Karpas-422 (cell line): ENCODE data around the gene GPC5. TPM values are rescaled to one million over a fixed set of nuclear protein-coding genes. Genes with fewer than 3 reads are reported as not detected.

ENCODE experiments used
- DNase-seq: peaks from one replicate; pipeline ENCODE4 v3.0.0-alpha.2; 2015
- H2AFZ ChIP-seq: fragments of 200-600 bp; sonication (generic); 2 replicates; pipeline ENCODE4 v1.6.1; 2014; ENCODE audit warnings: antibody characterized with exemption, low read length, mixed read lengths
- H3K27ac ChIP-seq: fragments of 200-600 bp; sonication (generic); 2 replicates; pipeline ENCODE4 v1.5.1; 2014; ENCODE audit warnings: mild to moderate bottlenecking, low read length, moderate library complexity
- H3K27me3 ChIP-seq: fragments of 200-600 bp; sonication (generic); 2 replicates; pipeline ENCODE4 v1.6.1; 2014; ENCODE audit warnings: low read length, mixed read lengths
- H3K36me3 ChIP-seq: fragments of 200-600 bp; sonication (generic); 2 replicates; pipeline ENCODE4 v1.6.1; 2014; ENCODE audit warnings: low read length, mixed read lengths; ENCODE audit not compliant: insufficient read depth
- H3K4me1 ChIP-seq: fragments of 200-600 bp; sonication (generic); 2 replicates; pipeline ENCODE4 v1.6.1; 2014; ENCODE audit warnings: mild to moderate bottlenecking, low read length, mixed read lengths
- H3K4me2 ChIP-seq: fragments of 200-600 bp; sonication (generic); 2 replicates; pipeline ENCODE4 v1.6.1; 2014; ENCODE audit warnings: low read length, low read depth, mild to moderate bottlenecking; ENCODE audit not compliant: poor library complexity, severe bottlenecking
- H3K4me3 ChIP-seq: fragments of 200-600 bp; sonication (generic); 2 replicates; pipeline ENCODE4 v1.5.1; 2014; ENCODE audit warnings: mild to moderate bottlenecking, antibody characterized with exemption, low read length, mixed read lengths
- H3K79me2 ChIP-seq: fragments of 200-600 bp; sonication (generic); 2 replicates; pipeline ENCODE4 v1.6.1; 2014; ENCODE audit warnings: mild to moderate bottlenecking, low read length, mixed read lengths
- H3K9ac ChIP-seq: fragments of 200-600 bp; sonication (generic); 2 replicates; pipeline ENCODE4 v1.6.0; 2014; ENCODE audit warnings: low read length
- H3K9me2 ChIP-seq: fragments of 200-600 bp; sonication (generic), shearing (Covaris generic); replicated peaks from 2 replicates; pipeline ENCODE4 v1.6.0; 2014; ENCODE audit warnings: mild to moderate bottlenecking, low read length, moderate library complexity; ENCODE audit not compliant: insufficient read depth
- H3K9me3 ChIP-seq: fragments of 300-700, 200-600 bp; sonication (generic); 2 replicates; pipeline ENCODE4 v1.6.1; 2014; ENCODE audit warnings: low read length, mixed read lengths
- H4K20me1 ChIP-seq: fragments of 200-600 bp; sonication (generic); 2 replicates; pipeline ENCODE4 v1.6.1; 2014; ENCODE audit warnings: mild to moderate bottlenecking, antibody characterized with exemption, low read length, low read depth; ENCODE audit not compliant: insufficient read depth
- total RNA-seq: library from RNA; depleted of rRNA; stranded (reverse); fragments of >200 nt; shearing (Covaris generic); gene quantifications from 2 replicates; pipeline ENCODE4 v1.2.3, GENCODE V29; 2014; ENCODE audit warnings: low replicate concordance

Gene GPC5
- total RNA-seq, 1 experiment from 2014 or later: not detected

GRCh38 chr13:91836553-91836952 lies 438.1 kb downstream of the GPC5 start:
- no peak overlapping the region for H2AFZ ChIP-seq
- no peak overlapping the region for H3K4me3 ChIP-seq
- no peaks in the 10 kb centered on the region for H3K4me1 ChIP-seq
- H3K9me3 ChIP-seq: no peaks in the 10 kb centered on the region
- H3K4me2 ChIP-seq: no peak overlapping the region
- H3K9me2 ChIP-seq: no peaks in the 10 kb centered on the region
- no peaks in the 10 kb centered on the region for H3K79me2 ChIP-seq
- no peak overlapping the region for H3K27ac ChIP-seq
- H3K9ac ChIP-seq: no peak overlapping the region
- H4K20me1 ChIP-seq: no peaks in the 10 kb centered on the region
- no peak for DNase-seq
- no peaks in the 10 kb centered on the region for H3K36me3 ChIP-seq
- no peaks in the 10 kb centered on the region for H3K27me3 ChIP-seq

- H3K36me3 ChIP-seq: no peaks in the 10 kb centered on the region
- H3K4me1 ChIP-seq: no peaks in the 10 kb centered on the region
- H3K9me2 ChIP-seq: 0 out of 2 replicates have a peak, but pooled peaks cover 4% of the 10 kb centered on the region
- H3K4me2 ChIP-seq: no peak overlapping the region
- H3K79me2 ChIP-seq: no peaks in the 10 kb centered on the region
- no peak overlapping the region for H2AFZ ChIP-seq
- no peak overlapping the region for H3K4me3 ChIP-seq
- H3K27me3 ChIP-seq: no peaks in the 10 kb centered on the region
- H3K9me3 ChIP-seq: peaks cover 5% of the 10 kb centered on the region
- no peaks in the 10 kb centered on the region for H4K20me1 ChIP-seq
- H3K9ac ChIP-seq: no peak overlapping the region
- no peak overlapping the region for H3K27ac ChIP-seq
- no peak for DNase-seq
Measured at GRCh38 chr13:91845612-91846011, 447.2 kb downstream of the GPC5 start.

- peaks cover 7% of the 10 kb centered on the region for H3K9me3 ChIP-seq
- no peaks in the 10 kb centered on the region for H3K79me2 ChIP-seq
- no peaks in the 10 kb centered on the region for H3K36me3 ChIP-seq
- no peak overlapping the region for H3K27ac ChIP-seq
- no peak overlapping the region for H2AFZ ChIP-seq
- no peak overlapping the region for H3K9ac ChIP-seq
- no peaks in the 10 kb centered on the region for H4K20me1 ChIP-seq
- H3K4me2 ChIP-seq: no peak overlapping the region
- no peaks in the 10 kb centered on the region for H3K9me2 ChIP-seq
- no peak for DNase-seq
- no peaks in the 10 kb centered on the region for H3K4me1 ChIP-seq
- H3K4me3 ChIP-seq: no peak overlapping the region
- H3K27me3 ChIP-seq: no peaks in the 10 kb centered on the region
Measured at GRCh38 chr13:91863699-91864098, 465.3 kb downstream of the GPC5 start.

- H4K20me1 ChIP-seq: no peaks in the 10 kb centered on the region
- no peaks in the 10 kb centered on the region for H3K36me3 ChIP-seq
- no peak for DNase-seq
- no peak overlapping the region for H3K4me2 ChIP-seq
- no peak overlapping the region for H3K9ac ChIP-seq
- no peaks in the 10 kb centered on the region for H3K9me2 ChIP-seq
- H3K4me1 ChIP-seq: no peaks in the 10 kb centered on the region
- H3K4me3 ChIP-seq: no peak overlapping the region
- no peak overlapping the region for H3K27ac ChIP-seq
- peaks cover 4% of the 10 kb centered on the region for H3K9me3 ChIP-seq
- no peaks in the 10 kb centered on the region for H3K27me3 ChIP-seq
- H3K79me2 ChIP-seq: no peaks in the 10 kb centered on the region
- H2AFZ ChIP-seq: no peak overlapping the region
Measured at GRCh38 chr13:91868351-91868750, 469.9 kb downstream of the GPC5 start.

GRCh38 chr13:91878491-91878890 lies 480.1 kb downstream of the GPC5 start:
- Histone ChIP-seq H3K4me2 (no peak overlapping the region), H3K4me1 (no peaks in the 10 kb centered on the region), H3K27me3 (no peaks in the 10 kb centered on the region), H4K20me1 (no peaks in the 10 kb centered on the region), H3K9me3 (peaks cover 9% of the 10 kb centered on the region; the same call in 1 of the 2 replicates), H2AFZ (no peak overlapping the region), H3K79me2 (no peaks in the 10 kb centered on the region), H3K9me2 (no peaks in the 10 kb centered on the region; the same call in 1 of the 2 replicates), H3K9ac (no peak overlapping the region), H3K27ac (no peak overlapping the region), H3K36me3 (no peaks in the 10 kb centered on the region), H3K4me3 (no peak overlapping the region)
- DNase-seq: no peak

GRCh38 chr13:91879360-91879759 lies 480.9 kb downstream of the GPC5 start:
- H4K20me1 ChIP-seq: no peaks in the 10 kb centered on the region
- no peaks in the 10 kb centered on the region for H3K36me3 ChIP-seq
- no peaks in the 10 kb centered on the region for H3K4me1 ChIP-seq
- no peak overlapping the region for H2AFZ ChIP-seq
- no peaks in the 10 kb centered on the region; the same call in 1 of the 2 replicates for H3K9me2 ChIP-seq
- no peak overlapping the region for H3K27ac ChIP-seq
- no peaks in the 10 kb centered on the region for H3K79me2 ChIP-seq
- H3K27me3 ChIP-seq: no peaks in the 10 kb centered on the region
- H3K9me3 ChIP-seq: peaks cover 9% of the 10 kb centered on the region; the same call in 1 of the 2 replicates
- no peak overlapping the region for H3K9ac ChIP-seq
- DNase-seq: no peak
- H3K4me2 ChIP-seq: no peak overlapping the region
- no peak overlapping the region for H3K4me3 ChIP-seq

GRCh38 chr13:91882918-91883317 lies 484.5 kb downstream of the GPC5 start:
- H3K27me3 ChIP-seq: no peaks in the 10 kb centered on the region
- no peak overlapping the region for H2AFZ ChIP-seq
- no peaks in the 10 kb centered on the region for H3K4me1 ChIP-seq
- no peak overlapping the region for H3K4me2 ChIP-seq
- no peak overlapping the region for H3K27ac ChIP-seq
- DNase-seq: no peak
- no peaks in the 10 kb centered on the region for H4K20me1 ChIP-seq
- H3K9ac ChIP-seq: no peak overlapping the region
- H3K4me3 ChIP-seq: no peak overlapping the region
- no peaks in the 10 kb centered on the region for H3K36me3 ChIP-seq
- peaks cover 4% of the 10 kb centered on the region; the same call in 1 of the 2 replicates for H3K9me3 ChIP-seq
- no peaks in the 10 kb centered on the region; the same call in 1 of the 2 replicates for H3K9me2 ChIP-seq
- H3K79me2 ChIP-seq: no peaks in the 10 kb centered on the region

GRCh38 chr13:91889641-91890040 lies 491.2 kb downstream of the GPC5 start:
- no peak overlapping the region for H3K27ac ChIP-seq
- H3K9me3 ChIP-seq: peaks cover 23% of the 10 kb centered on the region
- H3K4me3 ChIP-seq: no peak overlapping the region
- no peak overlapping the region for H3K9ac ChIP-seq
- H3K4me1 ChIP-seq: no peaks in the 10 kb centered on the region
- no peaks in the 10 kb centered on the region for H3K9me2 ChIP-seq
- no peak for DNase-seq
- no peak overlapping the region for H3K4me2 ChIP-seq
- H3K79me2 ChIP-seq: no peaks in the 10 kb centered on the region
- no peak overlapping the region for H2AFZ ChIP-seq
- no peaks in the 10 kb centered on the region for H4K20me1 ChIP-seq
- no peaks in the 10 kb centered on the region for H3K27me3 ChIP-seq
- H3K36me3 ChIP-seq: no peaks in the 10 kb centered on the region

GRCh38 chr13:91891141-91891540 lies 492.7 kb downstream of the GPC5 start:
- Histone ChIP-seq H3K4me3 (no peak overlapping the region), H3K27me3 (no peaks in the 10 kb centered on the region), H3K9ac (no peak overlapping the region), H3K27ac (no peak overlapping the region), H3K9me3 (peaks cover 26% of the 10 kb centered on the region), H4K20me1 (no peaks in the 10 kb centered on the region), H3K79me2 (no peaks in the 10 kb centered on the region), H2AFZ (no peak overlapping the region), H3K36me3 (no peaks in the 10 kb centered on the region), H3K4me1 (no peaks in the 10 kb centered on the region), H3K9me2 (no peaks in the 10 kb centered on the region), H3K4me2 (no peak overlapping the region)
- DNase-seq: no peak
